BLaER1 treated with 17β-estradiol and CSF1 and Interleukin-3, amounts not matched to agents 10 nM and 100 nM (cell line): ENCODE measurements around the gene ALPG.
"Not testable (repeated sequence)": the region's sequence is repeated elsewhere in the genome, so short reads cannot be mapped to it uniquely, and the experiment has no call there.

Experiments
- H3K27ac ChIP-seq, 11 experiments: shearing (Covaris generic); formaldehyde crosslinking; 2 replicates each; pipeline ENCODE4 v1.8.1; 2022
- H3K27me3 ChIP-seq, 11 experiments: shearing (Covaris generic); formaldehyde crosslinking; 2 replicates each; pipeline ENCODE4 v1.8.1; 2022
- H3K36me3 ChIP-seq, 11 experiments: shearing (Covaris generic); formaldehyde crosslinking; 2 replicates each; pipeline ENCODE4 v1.8.1; 2022
- H3K4me1 ChIP-seq, 10 experiments: shearing (Covaris generic); formaldehyde crosslinking; 2 replicates each; pipeline ENCODE4 v1.8.1; 2022
- H3K4me2 ChIP-seq, 11 experiments: shearing (Covaris generic); formaldehyde crosslinking; 2 replicates each; pipeline ENCODE4 v1.8.1; 2022
- H3K4me3 ChIP-seq, 10 experiments: shearing (Covaris generic); formaldehyde crosslinking; 2 replicates each; pipeline ENCODE4 v1.8.1; 2022
- H3K9ac ChIP-seq, 11 experiments: shearing (Covaris generic); formaldehyde crosslinking; 2 replicates each; pipeline ENCODE4 v1.8.1; 2022
- H3K9me3 ChIP-seq, 11 experiments: shearing (Covaris generic); formaldehyde crosslinking; replicated peaks in 1 of 11; 2 replicates each; pipeline ENCODE4 v1.8.1; 2022
- H4K20me1 ChIP-seq, 11 experiments: shearing (Covaris generic); formaldehyde crosslinking; 2 replicates each; pipeline ENCODE4 v1.8.1; 2022
- Cebpa-rat ChIP-seq, 11 experiments: shearing (Covaris generic); IDR thresholded peaks; 2 replicates each; pipeline ENCODE4 v1.8.1; 2022

ALPG gene

GRCh38 chr2:232447091-232447620 is 40.5 kb downstream of the ALPG start:
- H3K4me3 ChIP-seq = no peak overlapping the region
- H3K4me1 ChIP-seq = peaks cover 4 to 22% (median 10%) of the 10 kb centered on the region in 10 experiments; a peak in 14 of 20 replicates
- H3K4me2 ChIP-seq = no peak overlapping the region
- no peak for TF ChIP-seq Cebpa-rat (IDR thresholded peaks at IDR 0.05)
- H3K9me3 ChIP-seq = no peaks in the 10 kb centered on the region
- H3K9ac ChIP-seq = no peak overlapping the region
- no peaks in the 10 kb centered on the region for H4K20me1 ChIP-seq
- H3K36me3 ChIP-seq = no peaks in the 10 kb centered on the region
- no peak overlapping the region for H3K27ac ChIP-seq
- no peaks in the 10 kb centered on the region for H3K27me3 ChIP-seq

DNA sequence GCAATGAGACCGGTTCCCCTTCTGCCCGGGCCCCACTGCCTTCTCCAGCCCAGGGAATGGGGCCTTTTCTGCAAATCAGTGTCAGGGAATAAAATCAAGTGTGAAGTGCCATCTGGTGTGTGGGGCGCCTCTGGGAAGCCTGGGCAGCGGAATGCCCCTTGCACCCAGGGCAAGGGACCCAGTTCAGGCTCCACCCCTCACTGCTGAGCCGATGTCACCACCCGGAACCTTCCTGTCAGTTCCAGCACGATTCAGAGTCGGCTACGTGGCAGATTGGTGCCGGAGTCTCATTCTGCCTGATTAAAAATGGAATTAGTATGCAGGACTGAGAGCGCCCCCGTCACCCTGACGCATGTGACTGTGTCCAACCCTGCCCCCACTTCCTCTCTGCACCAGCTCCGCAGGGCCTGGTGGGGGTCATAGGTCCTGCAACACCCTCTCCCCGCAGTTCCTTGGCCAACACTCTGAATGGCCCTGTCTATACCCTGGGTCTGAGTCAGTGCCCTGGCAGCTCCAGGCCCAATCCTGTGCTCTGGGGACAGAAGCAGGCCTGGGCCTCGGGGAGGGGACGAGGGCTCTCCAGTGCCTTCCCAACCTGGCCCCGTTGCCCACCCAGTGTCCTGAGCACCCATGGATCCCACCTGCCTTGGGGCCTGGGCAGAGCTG is 41.1 kb downstream of the ALPG start:
- TF ChIP-seq Cebpa-rat (IDR thresholded peaks at IDR 0.05) = no peak
- Histone ChIP-seq H3K9me3 (no peaks in the 10 kb centered on the region), H3K4me3 (no peak overlapping the region), H3K27ac (no peak overlapping the region), H3K4me1 (peaks cover 4 to 22% (median 10%) of the 10 kb centered on the region in 10 experiments; a peak in 14 of 20 replicates), H3K9ac (0 out of 22 replicates have a peak overlapping the region, but pooled peaks of 1 of the 11 experiments have one; percentile 9), H3K27me3 (no peaks in the 10 kb centered on the region), H3K4me2 (no peak overlapping the region), H3K36me3 (no peaks in the 10 kb centered on the region), H4K20me1 (no peaks in the 10 kb centered on the region; a peak in 1 of 22 replicates)

- Histone ChIP-seq H3K4me2 (no peak overlapping the region), H4K20me1 (no peaks in the 10 kb centered on the region; a peak in 1 of 22 replicates), H3K9me3 (no peaks in the 10 kb centered on the region), H3K4me1 (peaks cover 4 to 22% (median 10%) of the 10 kb centered on the region in 10 experiments; a peak in 14 of 20 replicates), H3K4me3 (no peak overlapping the region), H3K27ac (no peak overlapping the region), H3K9ac (0 out of 22 replicates have a peak overlapping the region, but pooled peaks of 1 of the 11 experiments have one; percentile 9), H3K36me3 (no peaks in the 10 kb centered on the region), H3K27me3 (no peaks in the 10 kb centered on the region)
- no peak for TF ChIP-seq Cebpa-rat (IDR thresholded peaks at IDR 0.05)
These were observed 41.7 kb downstream of the ALPG start for GRCh38 chr2:232448304-232448690.

GRCh38 chr2:232449964-232450363 is 43.3 kb downstream of the ALPG start:
- no peaks in the 10 kb centered on the region; a peak in 1 of 22 replicates for H4K20me1 ChIP-seq
- no peaks in the 10 kb centered on the region for H3K9me3 ChIP-seq
- no peaks in the 10 kb centered on the region for H3K36me3 ChIP-seq
- no peak for TF ChIP-seq Cebpa-rat (IDR thresholded peaks at IDR 0.05)
- H3K4me1 ChIP-seq = peaks cover 0 to 12% (median 2%) of the 10 kb centered on the region in 10 experiments; a peak in 4 of 20 replicates
- no peak overlapping the region for H3K4me3 ChIP-seq
- no peaks in the 10 kb centered on the region for H3K27me3 ChIP-seq
- no peak overlapping the region for H3K27ac ChIP-seq
- H3K9ac ChIP-seq = no peak overlapping the region
- peak overlapping the region in 5 of 11 experiments; percentile 8 to 18 (median 11); a peak in 5 of 22 replicates for H3K4me2 ChIP-seq

GRCh38 chr2:232451645-232452044 is 45.0 kb downstream of the ALPG start:
- not testable (repeated sequence) for H3K27ac ChIP-seq, H3K4me2 ChIP-seq, H4K20me1 ChIP-seq, H3K27me3 ChIP-seq, H3K36me3 ChIP-seq, H3K9ac ChIP-seq, H3K4me3 ChIP-seq, H3K9me3 ChIP-seq
- peaks cover 0 to 12% (median 2%) of the 10 kb centered on the region in 10 experiments; a peak in 4 of 20 replicates for H3K4me1 ChIP-seq

DNA sequence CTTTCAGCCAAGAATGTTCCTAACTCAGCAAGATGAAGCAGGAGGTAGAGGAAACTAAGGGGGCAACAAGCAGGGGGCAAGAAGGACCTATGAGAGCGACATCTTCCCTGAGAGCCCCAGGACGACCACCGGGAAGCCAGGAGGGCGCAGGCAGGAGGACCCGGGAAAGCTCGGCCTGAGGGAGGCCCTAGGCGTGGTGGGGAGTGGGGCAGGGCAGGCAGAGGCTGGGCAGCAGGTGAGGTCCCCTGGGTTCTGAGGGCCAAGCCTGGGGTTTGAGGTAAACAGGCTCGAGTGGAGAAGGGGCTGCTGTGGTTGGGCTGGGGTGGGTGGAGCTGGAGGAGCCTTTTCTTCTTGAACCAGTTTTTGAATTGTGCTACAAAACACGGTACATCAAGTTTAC is 48.0 kb downstream of the ALPG start:
- H3K4me3 ChIP-seq = no peak overlapping the region
- H3K27me3 ChIP-seq = no peaks in the 10 kb centered on the region
- H3K27ac ChIP-seq = no peak overlapping the region
- H3K4me1 ChIP-seq = peaks cover 0 to 5% (median 2%) of the 10 kb centered on the region in 10 experiments; a peak in 3 of 20 replicates
- no peaks in the 10 kb centered on the region for H3K36me3 ChIP-seq
- H3K9me3 ChIP-seq = no peaks in the 10 kb centered on the region
- no peak overlapping the region for H3K4me2 ChIP-seq
- no peaks in the 10 kb centered on the region; a peak in 2 of 22 replicates for H4K20me1 ChIP-seq
- H3K9ac ChIP-seq = no peak overlapping the region
- no peak for TF ChIP-seq Cebpa-rat (IDR thresholded peaks at IDR 0.05)

GRCh38 chr2:232455426-232456255 is 49.0 kb downstream of the ALPG start, which contains the start of gene ALPI:
Gene ALPI, plus strand, starts transcription at chr2:232456153. Its CDS starts 47 bp downstream, at chr2:232456200.
- no peaks in the 10 kb centered on the region for H3K9me3 ChIP-seq
- no peak within 1 kb of the TSS for H3K9ac ChIP-seq
- H3K36me3 ChIP-seq = no peaks in the 10 kb centered on the region
- H4K20me1 ChIP-seq = no peaks in the 10 kb centered on the region; a peak in 2 of 22 replicates
- H3K4me2 ChIP-seq = no peak within 1 kb of the TSS
- H3K4me1 ChIP-seq = no peaks in the 10 kb centered on the region
- no peak within 1 kb of the TSS for H3K4me3 ChIP-seq
- no peak within 1 kb of the TSS for H3K27ac ChIP-seq
- no peak for TF ChIP-seq Cebpa-rat (IDR thresholded peaks at IDR 0.05)
- no peaks in the 10 kb centered on the region for H3K27me3 ChIP-seq

- no peak for TF ChIP-seq Cebpa-rat (IDR thresholded peaks at IDR 0.05)
- H3K27ac ChIP-seq = no peak overlapping the region
These were observed 49.9 kb downstream of the ALPG start for GRCh38 chr2:232456296-232457120.

More at GRCh38 chr2:232456296-232457120, 49.9 kb downstream of the ALPG start:
- Histone ChIP-seq H3K4me1 (no peaks in the 10 kb centered on the region), H3K36me3 (no peaks in the 10 kb centered on the region), H3K4me3 (no peak overlapping the region), H3K9ac (no peak overlapping the region), H3K27me3 (no peaks in the 10 kb centered on the region), H3K4me2 (no peak overlapping the region), H3K9me3 (no peaks in the 10 kb centered on the region), H4K20me1 (no peaks in the 10 kb centered on the region; a peak in 2 of 22 replicates)
